ENCODE data around the gene ECE1.
"Not testable (repeated sequence)": the region's sequence is repeated elsewhere in the genome, so short reads cannot be mapped to it uniquely, and the experiment has no call there.

ECE1 gene

GRCh38 chr1:21290546-21290944, 282 bp upstream of the ECE1 start:
- no peak for FAIRE-seq

- no peak for FAIRE-seq
Observed at GRCh38 chr1:21289127-21289526, 1.1 kb downstream of the ECE1 start.

GRCh38 chr1:21287905-21288514, 2.3 kb downstream of the ECE1 start:
- FAIRE-seq = no peak

GRCh38 chr1:21285386-21285785, 4.9 kb downstream of the ECE1 start:
- FAIRE-seq = not testable (repeated sequence)

- no peak for FAIRE-seq
Observed at GRCh38 chr1:21285055-21285372, 5.2 kb downstream of the ECE1 start.

DNA sequence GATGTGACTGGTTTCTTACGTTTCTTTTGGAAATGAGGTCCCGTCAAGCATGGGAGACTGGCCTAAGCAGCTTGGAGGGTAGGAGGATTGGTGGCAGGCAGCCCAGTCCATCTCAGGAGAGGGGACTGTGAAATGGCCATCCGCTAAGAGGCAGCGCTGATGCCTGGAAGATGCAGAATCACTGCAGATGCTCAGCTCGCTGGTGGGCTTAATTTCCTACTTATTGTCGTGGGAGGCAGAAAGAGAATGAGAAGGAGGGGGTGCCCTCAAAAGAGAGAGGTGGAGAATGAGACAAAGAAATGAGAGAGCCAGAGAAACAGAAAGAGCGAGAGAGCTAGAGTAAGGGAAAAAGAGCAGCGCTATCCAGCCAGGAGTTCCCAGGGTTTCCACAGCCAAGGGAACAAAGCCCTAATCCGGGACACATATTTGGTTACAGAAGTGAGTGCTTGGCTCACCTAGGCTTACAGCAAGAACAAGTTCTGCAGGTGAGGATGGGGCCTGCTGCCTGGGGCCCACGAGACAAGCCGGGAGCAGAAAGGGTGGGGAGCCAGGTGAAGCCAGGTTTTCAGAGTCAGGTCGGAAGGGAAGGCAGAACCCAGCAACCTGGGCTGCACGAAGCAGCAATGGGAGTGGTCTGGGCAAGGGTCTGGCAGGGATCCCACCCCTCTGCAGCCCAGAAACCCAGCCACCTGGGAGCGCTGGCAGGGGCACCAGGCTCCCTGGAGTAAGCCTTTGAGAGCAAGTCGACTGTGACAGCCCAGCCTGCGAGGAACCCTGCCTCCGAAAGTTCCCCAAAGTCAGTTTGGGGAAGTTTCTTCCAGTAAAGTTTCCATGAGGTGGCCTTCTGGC, 5.8 kb downstream of the ECE1 start:
- no peak for FAIRE-seq

DNA sequence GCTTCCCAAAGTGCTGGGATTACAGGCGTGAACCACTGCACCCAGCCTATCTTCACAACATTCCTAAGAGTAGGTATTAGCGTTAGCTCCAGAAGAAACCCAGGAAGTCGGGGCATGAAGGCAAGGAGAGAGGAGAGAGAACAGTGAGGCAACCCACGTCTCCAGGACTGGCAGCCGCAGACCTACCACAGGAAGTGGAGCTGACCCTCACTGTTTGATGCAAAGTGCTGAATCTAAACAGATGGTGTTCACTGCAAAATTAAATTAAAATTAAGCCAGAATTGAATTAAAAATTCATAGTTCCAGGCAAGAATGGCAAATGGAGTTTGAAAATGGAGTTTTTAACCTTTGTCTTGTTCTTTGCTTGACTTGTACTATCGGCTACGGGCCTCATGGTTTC, 6.7 kb downstream of the ECE1 start:
- no peak for FAIRE-seq

DNA sequence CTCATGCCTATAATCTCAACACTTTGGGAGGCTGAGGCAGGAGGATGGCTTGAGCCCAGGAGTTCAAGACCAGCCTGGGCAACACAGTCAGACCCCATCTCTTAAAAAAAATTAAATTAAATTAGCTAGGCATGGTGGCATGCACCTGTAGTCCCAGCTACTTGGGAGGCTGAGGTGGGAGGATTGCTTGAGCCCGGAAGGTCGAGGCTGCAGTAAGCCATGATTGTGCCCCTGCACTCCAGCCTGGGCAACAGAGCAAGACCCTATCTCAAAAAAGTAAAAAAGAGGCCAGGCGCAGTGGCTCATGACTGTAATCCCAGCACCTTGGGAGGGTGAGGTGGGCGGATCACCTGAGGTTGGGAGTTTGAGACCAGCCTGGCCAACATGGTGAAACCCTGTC, 8.2 kb downstream of the ECE1 start:
- not testable (repeated sequence) for FAIRE-seq

DNA sequence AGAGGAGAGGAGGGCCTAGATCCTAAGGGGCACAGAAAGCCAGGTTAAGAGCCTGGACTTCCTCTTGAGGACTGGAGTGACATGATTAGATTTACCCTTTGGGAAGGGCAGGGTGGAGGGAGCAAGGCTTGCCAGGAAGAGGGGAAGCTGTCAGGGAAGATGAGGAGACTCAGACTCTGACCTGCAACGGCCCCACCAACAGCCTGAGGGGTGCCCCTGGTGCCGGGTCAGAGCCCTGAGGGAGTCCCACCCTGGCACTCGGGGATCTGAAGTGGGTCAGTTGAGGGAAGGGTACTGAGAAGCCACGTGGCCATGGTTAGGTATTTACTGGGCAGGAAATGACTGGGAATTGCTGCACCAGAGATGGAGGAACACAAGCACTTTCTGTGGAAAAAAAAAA, 9.8 kb downstream of the ECE1 start:
- no peak for FAIRE-seq

- no peak for FAIRE-seq
Observed at GRCh38 chr1:21280011-21280471, 10.2 kb downstream of the ECE1 start.

DNA sequence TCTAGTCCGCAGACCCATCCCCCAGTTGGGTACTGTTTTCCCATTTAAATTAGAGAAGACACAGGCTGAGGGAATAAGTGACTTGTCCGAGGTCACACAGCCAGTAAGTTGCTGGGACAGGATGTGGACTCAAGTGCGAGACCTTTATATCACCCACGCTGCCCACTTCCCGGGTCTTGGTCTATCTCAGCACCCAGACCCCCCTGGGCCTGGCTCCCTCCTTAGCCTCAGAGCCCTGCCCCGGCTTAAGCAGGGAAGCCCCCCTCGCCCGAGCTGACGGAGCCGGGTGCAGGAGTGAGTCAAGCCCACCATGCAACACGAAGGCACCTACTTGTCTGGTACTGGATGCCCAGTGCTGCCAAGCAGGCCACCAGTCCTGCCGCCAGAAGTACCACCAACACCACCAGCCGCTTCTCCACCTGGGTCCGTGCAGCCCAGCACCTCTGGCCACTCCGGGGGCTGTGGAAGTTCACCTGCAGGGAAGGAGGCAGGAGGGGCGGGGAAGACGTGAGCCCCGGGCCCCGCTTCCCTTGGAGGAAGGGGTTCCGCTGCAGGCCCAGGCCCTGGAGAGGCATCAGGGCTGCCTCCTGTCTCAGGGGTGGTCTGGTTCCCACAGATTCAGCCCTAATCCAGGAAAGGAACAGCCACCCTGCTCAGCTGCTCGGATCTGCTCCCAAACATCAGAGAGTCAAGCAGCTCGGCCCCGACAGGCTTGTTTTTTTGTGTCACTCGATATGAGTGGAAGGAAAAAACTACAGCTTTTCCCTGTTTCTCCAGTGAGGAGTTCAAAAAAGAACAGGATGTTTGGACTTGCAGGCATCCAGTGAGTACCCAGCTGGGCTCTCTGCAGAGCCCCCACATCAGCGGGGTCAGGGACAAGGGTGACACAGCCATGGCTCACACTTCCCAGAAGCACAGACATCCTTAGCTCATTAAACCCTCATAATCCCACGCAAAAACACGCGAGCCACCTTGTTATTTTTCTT, 11.1 kb downstream of the ECE1 start:
- FAIRE-seq = no peak

DNA sequence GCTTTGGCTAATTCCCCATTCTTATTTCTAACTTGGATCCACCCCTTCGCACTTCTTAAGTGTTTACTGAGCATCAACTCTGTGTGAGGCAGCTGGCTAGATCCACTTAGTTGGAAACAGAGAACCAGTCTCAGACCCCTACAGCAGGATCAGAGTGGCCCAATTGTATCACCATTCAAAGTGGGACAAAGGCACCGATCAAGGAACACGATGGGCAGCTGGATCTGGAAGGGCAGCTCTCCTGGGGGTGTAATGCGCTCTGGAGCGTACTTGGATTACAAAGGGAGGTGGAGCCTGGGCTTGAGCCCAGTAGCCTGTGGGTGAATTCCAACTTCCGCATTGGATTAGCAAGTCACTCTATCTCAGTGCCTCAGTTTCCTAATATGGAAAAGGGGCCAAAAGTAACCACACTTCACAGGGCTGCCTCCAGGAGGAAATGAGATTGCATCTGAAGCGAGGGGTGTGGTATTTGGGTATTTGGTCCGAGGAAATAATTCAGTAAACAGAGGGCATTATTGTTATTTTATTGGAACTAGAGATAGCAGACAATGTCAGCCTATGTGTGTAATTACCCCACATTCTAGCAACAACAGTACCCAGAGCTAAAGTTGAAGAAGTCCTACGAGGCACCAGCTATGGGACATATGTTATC, 11.9 kb downstream of the ECE1 start:
- no peak for FAIRE-seq

GRCh38 chr1:21277180-21277579, 13.1 kb downstream of the ECE1 start:
- no peak for FAIRE-seq

DNA sequence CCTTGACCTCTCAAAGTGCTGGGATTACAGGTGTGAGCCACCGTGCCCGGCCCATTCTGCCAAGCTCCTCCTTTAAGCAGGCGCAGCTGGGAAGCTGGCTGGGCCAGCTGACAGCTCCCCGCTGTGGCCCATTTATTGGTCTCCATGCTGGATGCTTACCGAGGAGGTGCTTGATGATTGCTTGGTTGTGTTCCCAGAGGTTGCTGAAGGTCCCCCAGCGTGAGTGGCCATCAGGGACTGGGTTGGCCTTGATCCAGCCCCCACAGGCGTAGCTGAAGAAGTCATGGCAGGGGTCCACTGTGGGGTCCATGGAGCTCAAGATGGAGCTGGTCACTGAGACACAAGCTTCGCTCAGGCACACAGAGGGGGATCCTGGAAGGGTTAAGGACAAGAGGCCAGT, 17.7 kb downstream of the ECE1 start:
- no peak for FAIRE-seq

GRCh38 chr1:21271550-21271949, 18.7 kb downstream of the ECE1 start:
- no peak for FAIRE-seq

DNA sequence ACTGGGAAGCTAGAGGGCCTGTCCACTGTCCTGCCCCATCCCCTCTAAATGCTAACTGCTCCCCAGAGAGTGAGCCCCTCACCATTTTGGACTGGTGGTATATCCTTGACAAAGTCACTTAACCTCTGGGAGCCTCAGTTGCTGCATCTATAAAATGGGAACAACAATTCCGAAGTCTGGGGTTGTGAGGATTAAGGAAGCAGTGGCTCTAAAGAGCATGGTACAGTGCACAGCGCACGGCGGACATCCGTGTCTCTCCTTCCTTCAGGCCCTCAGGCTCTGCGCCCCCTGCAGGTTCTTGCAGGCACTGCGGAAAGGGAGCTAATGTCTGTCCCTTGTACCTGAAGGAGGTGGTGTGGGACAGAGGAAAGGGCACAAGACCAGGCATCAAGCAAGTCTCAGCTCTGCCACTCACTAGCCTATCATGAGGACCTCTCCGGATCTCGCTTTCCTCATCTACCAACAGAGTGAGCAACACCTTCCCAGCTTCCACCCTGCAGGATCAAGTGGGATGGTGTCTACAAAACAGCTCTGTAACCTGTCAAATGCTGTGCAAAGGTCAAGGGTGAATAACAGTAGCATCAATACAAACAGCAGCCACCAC, 20.1 kb downstream of the ECE1 start:
- FAIRE-seq = no peak

GRCh38 chr1:21269461-21270085, 20.7 kb downstream of the ECE1 start:
- FAIRE-seq = no peak

- no peak for FAIRE-seq
Observed at GRCh38 chr1:21268281-21269239, 21.7 kb downstream of the ECE1 start.

GRCh38 chr1:21267191-21268077, 22.8 kb downstream of the ECE1 start:
- no peak for FAIRE-seq

All from A204.1 (cell line).